Panc1 (cell line): ENCODE data around the gene CNTLN. TPM values are rescaled to one million over a fixed set of nuclear protein-coding genes. Genes with fewer than 3 reads are reported as not detected.

Experiments
- ATAC-seq: fragments of 200-7000 bp; cut with Tn5 transposase; 2 replicates; pipeline ENCODE4 v1.9.1; 2020; ENCODE audit warnings: mild to moderate bottlenecking, moderate library complexity
- BruUV-seq: library from RNA; stranded (reverse); fragments of 400-500 nt; replicated peaks from 2 replicates; lab custom pipeline; 2021; lab: Mats Ljungman, UMichigan
- CTCF ChIA-PET: fragments of 300-600 bp; sonication (Branson Sonifier 250); formaldehyde crosslinking; loops from one replicate; lab custom pipeline; 2022; ENCODE audit warnings: antibody characterized with exemption; lab: Charles Lee
- POLR2A ChIA-PET: fragments of 300-600 bp; sonication (Branson Sonifier 250); formaldehyde crosslinking; loops from one replicate; lab custom pipeline; 2022; ENCODE audit warnings: antibody characterized with exemption; lab: Charles Lee
- DNase-seq: peaks from one replicate; pipeline ENCODE4 v3.0.0-alpha.2; 2010; ENCODE audit warnings: low read depth, low spot score
- H3K27ac ChIP-seq: 2 replicates; pipeline ENCODE4 v1.5.1; 2011; ENCODE audit warnings: mild to moderate bottlenecking, low read length, inconsistent platforms
- H3K27me3 ChIP-seq: fragments of 200-500 bp; sonication (Bioruptor generic); 2 replicates; pipeline ENCODE4 v1.6.0; 2014; ENCODE audit warnings: low read length, inconsistent platforms; ENCODE audit not compliant: control insufficient read depth, insufficient read depth
- H3K36me3 ChIP-seq: fragments of 200-500 bp; sonication (Bioruptor generic); 2 replicates; pipeline ENCODE4 v1.5.1; 2014; ENCODE audit warnings: inconsistent platforms, mild to moderate bottlenecking, low read length, moderate library complexity; ENCODE audit not compliant: control insufficient read depth, insufficient read depth
- H3K4me1 ChIP-seq: 2 replicates; pipeline ENCODE4 v1.5.1; 2011; ENCODE audit warnings: inconsistent platforms, mild to moderate bottlenecking, low read length, moderate library complexity; ENCODE audit not compliant: control insufficient read depth, insufficient read depth
- H3K4me3 ChIP-seq, 2 experiments: 2 replicates each; pipeline ENCODE4 v1.5.1; 2011 to 2012; ENCODE audit warnings: low read depth in 2 of 2, low read length in 2 of 2, mild to moderate bottlenecking in 2 of 2, inconsistent platforms in 1 of 2, moderate library complexity in 1 of 2
- H3K9me3 ChIP-seq: fragments of 200-500 bp; sonication (Bioruptor generic); 2 replicates; pipeline ENCODE4 v1.5.1; 2014; ENCODE audit warnings: low read depth, mild to moderate bottlenecking, inconsistent platforms, low read length, moderate library complexity; ENCODE audit not compliant: control insufficient read depth, insufficient read depth
- CTCF ChIP-seq: fragments of 450-650 bp; IDR thresholded peaks from 2 replicates; pipeline ENCODE4 v1.5.1; 2017; ENCODE audit warnings: mild to moderate bottlenecking
- POLR2AphosphoS5 ChIP-seq: IDR thresholded peaks from 2 replicates; pipeline ENCODE4 v1.6.1; 2012; ENCODE audit warnings: mild to moderate bottlenecking, low read depth, low read length, moderate library complexity
- REST ChIP-seq, 2 experiments: IDR thresholded peaks; 2 replicates each; pipeline ENCODE4 v1.6.1; 2011 to 2012; ENCODE audit warnings: low read depth in 2 of 2, control low read depth in 1 of 2, low read length in 1 of 2, mild to moderate bottlenecking in 1 of 2, moderate library complexity in 1 of 2; ENCODE audit not compliant: insufficient read depth in 1 of 2
- SIN3A ChIP-seq: IDR thresholded peaks from 2 replicates; pipeline ENCODE4 v1.6.1; 2012; ENCODE audit warnings: low read depth, mild to moderate bottlenecking, low read length, moderate library complexity, borderline replicate concordance; ENCODE audit not compliant: insufficient read depth
- TCF7L2 ChIP-seq: IDR thresholded peaks from 2 replicates; pipeline ENCODE4 v1.6.1; 2011; ENCODE audit warnings: mild to moderate bottlenecking, low read depth, low read length, inconsistent platforms
- in situ Hi-C: cut with HindIII; loops from 2 replicates; pipeline ENCODE4 v1.10.0; 2016; ENCODE audit warnings: low sequenced_read_pairs, low pct_unique_long_range_greater_than_20kb
- intact Hi-C: fragments of 100-400 bp; cut with micrococcal nuclease; formaldehyde crosslinking; loops from one replicate; pipeline ENCODE4 v1.10.0; 2022; ENCODE audit not compliant: unreplicated experiment
- total RNA-seq: library from RNA; stranded (reverse); gene quantifications from one replicate; pipeline ENCODE4 v1.2.1, GENCODE V29; 2021; ENCODE audit not compliant: unreplicated experiment

Gene CNTLN
- total RNA-seq, 1 experiment from 2014 or later, result not detected

- BruUV-seq, result no TSS peak
- Histone ChIP-seq H3K9me3 (no peaks in the 10 kb centered on the region), H3K27me3 (no peaks in the 10 kb centered on the region), H3K27ac (no peak overlapping the region), H3K4me3 (no peak overlapping the region), H3K4me1 (no peaks in the 10 kb centered on the region), H3K36me3 (no peaks in the 10 kb centered on the region)
- CTCF ChIA-PET, result no interaction called here
- ATAC-seq, result no peak
- intact Hi-C loops, result no loop called here
- no peak for TF ChIP-seq POLR2AphosphoS5
- TF ChIP-seq SIN3A, result no peak
- no peak for TF ChIP-seq CTCF
- no peak for TF ChIP-seq TCF7L2
- TF ChIP-seq REST (IDR thresholded peaks at IDR 0.05; ENCODE audit: insufficient read depth in 1 of 2, low read depth in 2 of 2, low read length in 1 of 2), result no peak
- in situ Hi-C loops, result no loop called here
- POLR2A ChIA-PET, result no interaction called here
- DNase-seq, result no peak
Observed at GRCh38 chr9:17401858-17402257, 267.0 kb downstream of the CNTLN start.

GRCh38 chr9:17402309-17402708 is 267.5 kb downstream of the CNTLN start:
- Histone ChIP-seq H3K27ac (no peak overlapping the region), H3K36me3 (no peaks in the 10 kb centered on the region), H3K4me3 (no peak overlapping the region), H3K27me3 (no peaks in the 10 kb centered on the region), H3K4me1 (no peaks in the 10 kb centered on the region), H3K9me3 (no peaks in the 10 kb centered on the region)
- ChIA-PET POLR2A (no interaction called here), CTCF (no interaction called here)
- DNase-seq (no peak), ATAC-seq (no peak)
- intact Hi-C loops, result no loop called here
- in situ Hi-C loops, result no loop called here
- no peak for TF ChIP-seq POLR2AphosphoS5
- TF ChIP-seq REST (IDR thresholded peaks at IDR 0.05; ENCODE audit: insufficient read depth in 1 of 2, low read depth in 2 of 2, low read length in 1 of 2), result no peak
- no peak for TF ChIP-seq TCF7L2
- no peak for TF ChIP-seq SIN3A
- no peak for TF ChIP-seq CTCF
- no TSS peak for BruUV-seq
